Endothelial cell (in vitro differentiated cells): ENCODE measurements around the gene P4HTM. TPM values are rescaled to one million over a fixed set of nuclear protein-coding genes. Genes with fewer than 3 reads are reported as not detected.
A peak's percentile ranks its signal among the peaks of the same experiment; 100 is the strongest.

Experiments used
- DNase-seq: peaks from one replicate; pipeline ENCODE4 v3.0.0; 2021; ENCODE audit warnings: low spot score
- H3K27ac Mint-ChIP-seq: one replicate; pipeline ENCODE4 v1.8.0; 2021; ENCODE audit warnings: mixed read lengths, inconsistent platforms; ENCODE audit not compliant: unreplicated experiment
- H3K27me3 Mint-ChIP-seq: one replicate; pipeline ENCODE4 v1.8.0; 2021; ENCODE audit warnings: mild to moderate bottlenecking, moderate library complexity, mixed read lengths, inconsistent platforms; ENCODE audit not compliant: unreplicated experiment
- H3K36me3 Mint-ChIP-seq: one replicate; pipeline ENCODE4 v1.8.0; 2021; ENCODE audit warnings: mild to moderate bottlenecking, low read depth, mixed read lengths, inconsistent platforms; ENCODE audit not compliant: unreplicated experiment
- H3K4me1 Mint-ChIP-seq: one replicate; pipeline ENCODE4 v1.8.0; 2021; ENCODE audit warnings: mild to moderate bottlenecking, mixed read lengths, inconsistent platforms; ENCODE audit not compliant: unreplicated experiment
- H3K4me3 Mint-ChIP-seq: one replicate; pipeline ENCODE4 v1.8.0; 2021; ENCODE audit warnings: mild to moderate bottlenecking, mixed read lengths, inconsistent platforms; ENCODE audit not compliant: unreplicated experiment
- H3K9me3 Mint-ChIP-seq: one replicate; pipeline ENCODE4 v1.8.0; 2021; ENCODE audit warnings: mixed read lengths, inconsistent platforms; ENCODE audit not compliant: unreplicated experiment
- total RNA-seq: library from RNA; stranded (reverse); fragmentation: NEBNext Ultra II Directional; extraction: Animal tissue kit (Norgen Biotek cat#: 25700); gene quantifications from one replicate; pipeline ENCODE4 v1.2.1, GENCODE V29; 2021; ENCODE audit not compliant: unreplicated experiment
- TF ChIP-seq, protein P1 (sequence below): fragments of 200-600 bp; sonication (generic); IDR thresholded peaks from one replicate; pipeline ENCODE4 v1.5.0; 2021; ENCODE audit warnings: antibody characterized with exemption; ENCODE audit not compliant: unreplicated experiment

P4HTM gene
- total RNA-seq, 1 donor from 2014 or later = 9.3 TPM

DNA sequence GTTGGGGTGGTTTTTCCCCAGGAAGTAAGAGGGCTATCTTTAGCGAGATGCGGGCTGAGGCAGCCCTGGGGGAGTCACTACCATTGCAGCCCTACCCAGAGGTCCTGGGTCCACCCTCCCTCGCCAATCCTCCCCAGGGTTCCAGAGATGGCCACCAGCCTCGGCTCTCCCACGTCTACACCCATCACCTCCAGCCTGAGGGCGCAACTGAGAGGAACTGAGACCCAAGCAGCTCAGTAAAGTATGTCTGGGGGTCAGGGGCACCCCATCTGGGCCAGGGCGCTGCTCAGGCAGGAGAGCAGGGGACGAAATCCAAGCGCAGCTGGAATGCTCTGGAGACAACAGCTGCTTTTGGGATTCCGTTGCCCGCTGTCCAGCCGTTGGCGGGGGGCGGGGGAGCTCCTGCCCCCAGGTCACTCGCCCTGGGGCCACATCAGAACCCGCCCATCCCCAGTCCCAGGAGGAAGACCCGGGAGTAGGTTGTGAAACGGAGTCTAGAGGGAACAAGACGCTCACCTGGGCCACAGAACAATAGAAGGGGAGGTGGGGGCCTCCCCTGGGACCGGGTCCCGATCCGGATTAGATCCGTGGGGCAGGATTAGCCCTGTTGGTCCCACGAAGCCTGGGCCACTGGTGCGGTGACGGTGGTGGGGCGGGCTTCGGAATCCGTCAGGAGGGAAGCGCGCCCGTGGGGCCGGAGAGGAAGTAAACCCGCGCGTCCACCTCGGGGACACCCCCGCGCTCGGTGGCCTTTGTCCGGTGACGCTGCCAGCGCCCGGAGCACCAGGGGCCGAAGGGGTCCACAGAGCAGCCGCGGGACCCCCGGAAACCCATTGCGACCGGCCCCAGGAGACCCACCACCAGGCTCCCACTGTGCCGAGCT, 30.5 kb downstream of the P4HTM start:
- TF ChIP-seq, protein P1, sequence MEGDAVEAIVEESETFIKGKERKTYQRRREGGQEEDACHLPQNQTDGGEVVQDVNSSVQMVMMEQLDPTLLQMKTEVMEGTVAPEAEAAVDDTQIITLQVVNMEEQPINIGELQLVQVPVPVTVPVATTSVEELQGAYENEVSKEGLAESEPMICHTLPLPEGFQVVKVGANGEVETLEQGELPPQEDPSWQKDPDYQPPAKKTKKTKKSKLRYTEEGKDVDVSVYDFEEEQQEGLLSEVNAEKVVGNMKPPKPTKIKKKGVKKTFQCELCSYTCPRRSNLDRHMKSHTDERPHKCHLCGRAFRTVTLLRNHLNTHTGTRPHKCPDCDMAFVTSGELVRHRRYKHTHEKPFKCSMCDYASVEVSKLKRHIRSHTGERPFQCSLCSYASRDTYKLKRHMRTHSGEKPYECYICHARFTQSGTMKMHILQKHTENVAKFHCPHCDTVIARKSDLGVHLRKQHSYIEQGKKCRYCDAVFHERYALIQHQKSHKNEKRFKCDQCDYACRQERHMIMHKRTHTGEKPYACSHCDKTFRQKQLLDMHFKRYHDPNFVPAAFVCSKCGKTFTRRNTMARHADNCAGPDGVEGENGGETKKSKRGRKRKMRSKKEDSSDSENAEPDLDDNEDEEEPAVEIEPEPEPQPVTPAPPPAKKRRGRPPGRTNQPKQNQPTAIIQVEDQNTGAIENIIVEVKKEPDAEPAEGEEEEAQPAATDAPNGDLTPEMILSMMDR = no peak
- no peaks in the 10 kb centered on the region for H3K9me3 Mint-ChIP-seq
- H3K27me3 Mint-ChIP-seq = peaks cover 25% of the 10 kb centered on the region
- peak overlapping the region; percentile 96 for H3K4me3 Mint-ChIP-seq
- H3K36me3 Mint-ChIP-seq = peaks cover 26% of the 10 kb centered on the region
- peak; percentile 42 for DNase-seq
- peaks cover 18% of the 10 kb centered on the region for H3K4me1 Mint-ChIP-seq
- H3K27ac Mint-ChIP-seq = peak overlapping the region; percentile 42

DNA sequence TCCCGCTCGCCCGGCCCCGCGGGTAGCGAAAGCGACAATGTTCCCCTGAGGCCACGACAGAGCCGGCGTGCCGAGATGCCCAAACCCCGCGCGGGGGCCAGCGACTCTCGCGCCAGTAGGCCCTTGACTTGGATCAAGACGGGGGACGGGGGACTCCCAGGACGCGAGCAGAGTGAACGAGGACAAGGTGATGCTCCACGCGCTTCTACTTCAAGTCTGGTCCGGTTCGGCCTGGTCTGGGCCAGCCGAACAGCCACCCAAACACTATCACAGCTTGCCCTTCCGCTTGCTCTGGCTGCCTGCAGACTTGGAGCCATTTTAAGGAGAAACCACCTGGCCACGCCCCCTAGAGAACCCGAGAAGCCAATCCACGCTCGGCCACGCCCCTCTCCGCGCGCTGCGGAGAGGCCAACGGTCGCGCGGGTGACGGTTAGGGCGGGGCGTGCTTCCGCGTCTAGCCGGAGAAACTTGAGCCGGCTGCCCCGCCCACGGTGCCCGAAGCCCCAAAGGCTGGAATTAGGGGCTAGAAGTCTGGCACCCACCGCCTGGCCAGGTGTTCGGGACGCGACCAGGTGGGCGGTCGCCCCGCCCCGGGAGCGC, 31.3 kb downstream of the P4HTM start:
- Mint-ChIP-seq H3K4me1 (peaks cover 18% of the 10 kb centered on the region), H3K27ac (peak overlapping the region; percentile 89), H3K27me3 (peaks cover 17% of the 10 kb centered on the region), H3K36me3 (peaks cover 27% of the 10 kb centered on the region), H3K4me3 (peak overlapping the region; percentile 96), H3K9me3 (no peaks in the 10 kb centered on the region)
- TF ChIP-seq, protein P1 = no peak
- DNase-seq = peak; percentile 97

DNA sequence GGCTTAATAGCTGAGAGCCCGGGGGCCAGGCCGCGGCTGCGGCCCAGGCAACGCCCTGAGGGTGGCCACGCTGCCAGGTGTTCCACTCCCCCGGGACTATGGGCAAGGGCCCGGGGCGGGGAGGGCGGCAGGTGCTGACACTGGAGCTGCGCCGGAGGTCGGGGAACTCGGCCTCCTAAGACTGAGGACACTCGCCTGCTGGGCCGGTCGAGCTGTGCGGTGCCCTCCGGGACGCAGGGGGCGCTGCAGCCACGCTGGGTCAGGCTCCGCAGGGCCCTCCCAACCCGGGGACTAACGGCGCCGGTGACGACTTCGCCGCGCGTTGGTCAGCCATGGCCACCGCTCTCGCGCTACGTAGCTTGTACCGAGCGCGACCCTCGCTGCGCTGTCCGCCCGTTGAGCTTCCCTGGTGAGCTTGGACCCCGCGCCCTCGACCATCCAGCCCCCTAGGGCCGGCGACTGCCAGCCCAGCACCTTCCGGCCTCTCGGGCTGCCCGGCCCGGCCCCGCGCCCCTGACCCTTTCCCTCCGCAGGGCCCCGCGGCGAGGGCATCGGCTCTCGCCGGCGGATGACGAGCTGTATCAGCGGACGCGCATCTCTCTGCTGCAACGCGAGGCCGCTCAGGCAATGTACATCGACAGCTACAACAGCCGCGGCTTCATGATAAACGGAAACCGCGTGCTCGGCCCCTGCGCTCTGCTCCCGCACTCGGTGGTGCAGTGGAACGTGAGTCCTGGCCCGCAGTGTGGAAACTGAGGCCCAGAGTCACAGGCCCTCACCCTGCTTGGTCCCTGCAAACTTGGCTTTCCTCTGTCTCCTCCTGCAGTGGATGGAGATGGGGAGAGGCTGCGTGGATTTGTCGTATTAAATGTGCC, 32.0 kb downstream of the P4HTM start, which contains the start of gene NDUFAF3:
Gene NDUFAF3 (plus strand): TSS at position 309 of the 875 bp plus-strand sequence. CDS start 24 bp downstream, at position 333.
- Mint-ChIP-seq H3K27me3 (peaks cover 15% of the 10 kb centered on the region), H3K4me1 (peaks cover 18% of the 10 kb centered on the region), H3K27ac (peak within 1 kb of the TSS; percentile 89), H3K36me3 (peaks cover 27% of the 10 kb centered on the region), H3K4me3 (peak within 1 kb of the TSS; percentile 96), H3K9me3 (no peaks in the 10 kb centered on the region)
- DNase-seq = peak; percentile 98
- TF ChIP-seq, protein P1 = peak; percentile 88

DNA sequence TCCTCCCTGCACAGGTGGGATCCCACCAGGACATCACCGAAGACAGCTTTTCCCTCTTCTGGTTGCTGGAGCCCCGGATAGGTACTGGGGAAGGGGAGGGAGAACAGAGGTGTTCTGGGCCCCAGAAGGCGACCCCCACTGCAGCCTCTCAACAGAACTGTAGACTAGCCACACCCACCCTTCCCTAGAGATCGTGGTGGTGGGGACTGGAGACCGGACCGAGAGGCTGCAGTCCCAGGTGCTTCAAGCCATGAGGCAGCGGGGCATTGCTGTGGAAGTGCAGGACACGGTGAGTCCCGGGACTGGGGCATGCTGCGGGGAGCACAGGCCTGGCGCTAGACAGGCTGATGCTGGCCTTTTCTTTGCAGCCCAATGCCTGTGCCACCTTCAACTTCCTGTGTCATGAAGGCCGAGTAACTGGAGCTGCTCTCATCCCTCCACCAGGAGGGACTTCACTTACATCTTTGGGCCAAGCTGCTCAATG, 32.7 kb downstream of the P4HTM start:
- Mint-ChIP-seq H3K36me3 (peaks cover 27% of the 10 kb centered on the region), H3K9me3 (no peaks in the 10 kb centered on the region), H3K27ac (peak overlapping the region; percentile 89), H3K4me1 (peaks cover 18% of the 10 kb centered on the region), H3K4me3 (peak overlapping the region; percentile 95), H3K27me3 (peaks cover 15% of the 10 kb centered on the region)
- TF ChIP-seq, protein P1 = no peak
- no peak for DNase-seq
